ENCODE results near the gene RIN3.
"Not testable (repeated sequence)": the region's sequence is repeated elsewhere in the genome, so short reads cannot be mapped to it uniquely, and the experiment has no call there.

RIN3 gene

DNA sequence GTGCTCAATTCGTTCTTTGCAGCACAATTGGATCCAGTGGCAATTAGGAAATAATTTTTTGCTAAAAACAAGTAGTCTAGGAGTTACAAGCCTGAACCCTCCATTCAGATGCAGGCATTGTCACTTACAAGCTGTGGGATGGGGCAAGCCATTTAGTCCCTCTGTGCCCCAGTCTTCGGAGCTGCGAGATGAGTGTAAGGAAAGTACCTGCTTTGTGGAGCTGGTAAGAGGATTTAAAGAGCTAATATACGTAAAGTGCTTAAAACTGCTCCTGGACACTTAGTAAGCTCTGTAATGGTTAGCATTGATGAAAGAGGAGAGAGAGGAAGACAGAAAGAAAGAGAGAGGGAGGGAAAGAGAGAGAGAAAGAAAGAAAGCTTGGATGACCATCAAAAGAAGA is 122.3 kb downstream of the RIN3 start:
- CTCF ChIA-PET, result no interaction called here
- TF ChIP-seq, protein P1, sequence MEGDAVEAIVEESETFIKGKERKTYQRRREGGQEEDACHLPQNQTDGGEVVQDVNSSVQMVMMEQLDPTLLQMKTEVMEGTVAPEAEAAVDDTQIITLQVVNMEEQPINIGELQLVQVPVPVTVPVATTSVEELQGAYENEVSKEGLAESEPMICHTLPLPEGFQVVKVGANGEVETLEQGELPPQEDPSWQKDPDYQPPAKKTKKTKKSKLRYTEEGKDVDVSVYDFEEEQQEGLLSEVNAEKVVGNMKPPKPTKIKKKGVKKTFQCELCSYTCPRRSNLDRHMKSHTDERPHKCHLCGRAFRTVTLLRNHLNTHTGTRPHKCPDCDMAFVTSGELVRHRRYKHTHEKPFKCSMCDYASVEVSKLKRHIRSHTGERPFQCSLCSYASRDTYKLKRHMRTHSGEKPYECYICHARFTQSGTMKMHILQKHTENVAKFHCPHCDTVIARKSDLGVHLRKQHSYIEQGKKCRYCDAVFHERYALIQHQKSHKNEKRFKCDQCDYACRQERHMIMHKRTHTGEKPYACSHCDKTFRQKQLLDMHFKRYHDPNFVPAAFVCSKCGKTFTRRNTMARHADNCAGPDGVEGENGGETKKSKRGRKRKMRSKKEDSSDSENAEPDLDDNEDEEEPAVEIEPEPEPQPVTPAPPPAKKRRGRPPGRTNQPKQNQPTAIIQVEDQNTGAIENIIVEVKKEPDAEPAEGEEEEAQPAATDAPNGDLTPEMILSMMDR (conservative IDR thresholded peaks at IDR 0.05; ENCODE audit: low read depth), result no peak
- DNase-seq (ENCODE audit: low spot score), result no peak
- POLR2A ChIA-PET (ENCODE audit: low non-redundant PET), result interaction anchor here (0.9 kb wide), 1 partner anchor 8 kb away, joined by 3 read pairs; no protein-coding TSS in a partner anchor
- no peak overlapping the region for H3K27ac ChIP-seq

DNA sequence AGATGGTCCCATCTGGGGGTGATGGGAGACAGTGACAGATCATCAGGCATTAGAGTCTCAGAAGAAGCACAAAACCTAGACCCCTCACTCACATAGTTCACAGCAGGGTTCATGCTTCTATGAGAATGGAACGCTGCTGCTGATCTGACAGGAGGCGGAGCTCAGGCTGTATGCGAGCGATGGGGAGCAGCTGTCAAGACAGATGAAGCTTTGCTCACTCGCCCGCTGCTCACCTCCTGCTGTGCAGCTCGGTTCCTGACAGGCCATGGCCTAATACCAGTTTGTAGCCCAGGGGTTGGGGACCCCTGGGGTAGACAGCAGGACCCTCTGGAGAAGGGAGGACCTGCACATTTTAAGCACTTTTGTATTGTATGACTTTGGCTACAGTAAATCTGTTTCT is 123.6 kb downstream of the RIN3 start:
- DNase-seq (ENCODE audit: low spot score), result no peak
- H3K27ac ChIP-seq, result no peak overlapping the region
- ChIA-PET POLR2A (ENCODE audit: low non-redundant PET) (no interaction called here), CTCF (no interaction called here)
- TF ChIP-seq, protein P1 (conservative IDR thresholded peaks at IDR 0.05; ENCODE audit: low read depth), result no peak

DNA sequence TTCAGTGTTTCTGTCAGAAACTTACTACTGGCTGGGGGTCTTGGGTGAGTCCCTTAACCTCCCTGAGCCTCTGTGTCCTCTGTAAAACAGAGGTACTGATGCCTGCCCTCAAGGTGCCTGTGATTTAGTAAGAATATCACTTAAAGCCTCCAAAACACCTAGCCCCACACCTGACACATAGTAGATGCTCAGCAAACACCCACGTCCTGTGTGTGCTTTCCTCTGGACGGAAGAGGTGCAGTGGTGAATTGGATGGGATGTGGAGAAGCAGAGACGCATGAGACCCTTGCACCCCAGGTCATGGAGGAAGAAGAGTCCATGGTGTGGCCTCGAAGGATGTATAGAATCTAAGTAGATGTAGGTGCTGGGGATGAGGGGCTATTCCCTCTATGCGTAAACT is 124.3 kb downstream of the RIN3 start:
- POLR2A ChIA-PET (ENCODE audit: low non-redundant PET), result no interaction called here
- no peak for DNase-seq (ENCODE audit: low spot score)
- no peak overlapping the region for H3K27ac ChIP-seq
- CTCF ChIA-PET, result no interaction called here
- TF ChIP-seq, protein P1 (conservative IDR thresholded peaks at IDR 0.05; ENCODE audit: low read depth), result no peak

DNA sequence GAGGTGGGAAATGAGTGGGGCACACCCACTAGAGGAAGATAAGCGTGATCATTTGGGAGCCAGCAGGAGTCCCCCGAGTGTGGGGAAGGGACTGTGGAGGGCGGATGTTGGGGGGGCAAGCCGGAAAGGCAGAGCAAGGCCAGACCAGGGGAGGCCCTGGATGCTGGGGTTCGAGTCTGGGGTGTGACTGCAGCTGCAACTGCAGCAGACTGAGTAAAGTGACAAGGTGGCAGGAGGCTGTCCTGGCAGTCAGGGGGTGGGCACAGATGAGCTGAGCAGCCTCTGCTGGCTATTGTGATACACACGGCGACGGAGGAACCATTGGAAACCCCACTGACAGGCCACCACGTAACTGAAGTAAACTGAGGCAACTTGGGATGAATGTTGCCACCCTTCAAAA is 124.7 kb downstream of the RIN3 start:
- DNase-seq (ENCODE audit: low spot score), result no peak
- CTCF ChIA-PET, result interaction anchor here (1.0 kb wide), 1 partner anchor 49 kb away, joined by 4 read pairs; no protein-coding TSS in a partner anchor
- POLR2A ChIA-PET (ENCODE audit: low non-redundant PET), result no interaction called here
- TF ChIP-seq, protein P1 (conservative IDR thresholded peaks at IDR 0.05; ENCODE audit: low read depth), result no peak
- H3K27ac ChIP-seq, result no peak overlapping the region

DNA sequence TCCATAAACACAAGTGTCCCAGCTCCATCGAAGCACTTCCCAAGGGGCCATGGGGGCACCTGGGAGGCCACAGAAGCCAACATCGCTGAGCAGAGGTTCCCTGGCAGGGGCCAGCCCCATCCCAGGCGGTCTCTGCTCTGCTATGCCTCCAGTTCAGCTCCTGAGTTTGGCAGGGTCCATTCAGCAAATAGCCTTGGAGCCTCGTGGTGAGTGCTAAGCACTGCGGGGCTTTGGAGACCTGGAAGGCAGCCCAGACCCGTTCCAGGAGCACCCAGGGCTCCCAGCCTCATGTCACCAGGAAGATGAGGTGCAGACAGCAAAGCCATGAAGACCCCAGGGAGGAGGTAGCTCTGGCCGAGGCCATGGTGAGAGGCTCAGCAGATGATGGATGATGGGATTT is 125.3 kb downstream of the RIN3 start:
- DNase-seq (ENCODE audit: low spot score), result no peak
- TF ChIP-seq, protein P1 (conservative IDR thresholded peaks at IDR 0.05; ENCODE audit: low read depth), result no peak
- POLR2A ChIA-PET (ENCODE audit: low non-redundant PET), result interaction anchor here (0.6 kb wide), 1 partner anchor 188 kb away, joined by 3 read pairs; no protein-coding TSS in a partner anchor
- H3K27ac ChIP-seq, result no peak overlapping the region
- CTCF ChIA-PET, result interaction anchor here (0.7 to 1.0 kb wide), 2 partner anchors 11 to 48 kb away, joined by 4 read pairs; no protein-coding TSS in a partner anchor

DNA sequence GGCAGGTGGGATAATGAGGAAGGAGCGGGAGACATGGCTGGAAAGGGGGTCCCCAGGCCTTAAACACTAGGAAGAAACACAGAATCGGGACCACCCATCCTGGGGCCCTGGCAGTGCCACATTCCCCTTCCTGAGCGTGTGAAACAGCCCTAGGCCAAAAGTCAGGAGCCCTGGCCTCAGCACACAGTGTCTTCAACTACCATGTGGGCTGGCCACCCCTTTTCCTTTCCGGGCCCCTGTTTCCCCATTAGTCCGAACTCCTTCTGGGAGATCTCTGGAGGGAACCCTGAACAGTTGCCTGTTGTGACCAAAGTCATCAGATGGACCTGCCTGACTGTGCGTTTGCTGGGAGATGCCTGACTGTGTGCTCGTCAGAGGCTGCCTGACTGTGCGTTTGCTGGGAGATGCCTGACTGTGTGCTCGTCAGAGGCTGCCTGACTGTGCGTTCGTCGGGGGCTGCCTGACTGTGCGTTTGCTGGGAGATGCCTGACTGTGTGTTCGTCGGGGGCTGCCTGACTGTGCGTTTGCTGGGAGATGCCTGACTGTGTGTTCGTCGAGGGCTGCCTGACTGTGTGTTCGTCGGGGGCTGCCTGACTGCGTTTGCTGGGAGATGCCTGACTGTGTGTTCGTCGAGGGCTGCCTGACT is 126.0 kb downstream of the RIN3 start:
- POLR2A ChIA-PET (ENCODE audit: low non-redundant PET); H3K27ac ChIP-seq; DNase-seq (ENCODE audit: low spot score): not testable (repeated sequence)
- CTCF ChIA-PET, result interaction anchor here (1.0 kb wide), 1 partner anchor 47 kb away, joined by 4 read pairs; no protein-coding TSS in a partner anchor

DNA sequence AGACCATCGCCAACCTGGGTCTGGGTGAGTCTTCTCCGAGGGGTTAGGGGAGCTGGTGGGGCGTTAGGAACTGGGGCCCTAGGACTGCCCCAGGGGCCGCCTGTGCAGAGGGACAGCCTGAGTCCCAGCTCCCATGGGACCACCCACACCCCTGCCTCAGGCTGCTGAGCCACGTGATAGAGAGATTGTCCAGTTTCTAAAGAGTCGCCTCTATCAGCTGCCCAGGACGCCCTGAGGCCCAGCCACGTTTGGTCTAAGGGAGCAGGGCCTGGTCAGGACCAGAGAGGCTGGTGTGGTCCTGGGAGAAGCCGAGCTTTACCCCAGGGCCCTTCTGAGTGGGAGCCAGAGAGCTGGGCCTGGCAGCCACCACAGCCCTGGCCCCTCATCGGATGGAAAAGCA is 127.7 kb downstream of the RIN3 start:
- no peak for DNase-seq (ENCODE audit: low spot score)
- H3K27ac ChIP-seq, result no peak overlapping the region
- ChIA-PET POLR2A (ENCODE audit: low non-redundant PET) (no interaction called here), CTCF (no interaction called here)
- TF ChIP-seq, protein P1 (conservative IDR thresholded peaks at IDR 0.05; ENCODE audit: low read depth), result no peak
